Measurements from ENCODE around the gene TAC4.

The TAC4 gene, protein sequence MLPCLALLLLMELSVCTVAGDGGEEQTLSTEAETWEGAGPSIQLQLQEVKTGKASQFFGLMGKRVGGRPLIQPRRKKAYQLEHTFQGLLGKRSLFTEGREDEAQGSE

GRCh38 chr17:49848019-49848473, at the start of gene TAC4:
TSS of gene TAC4 (minus strand) at chr17:49848069. CDS start at chr17:49848017, 52 bp downstream.
- in situ Hi-C loops (cut with MboI; ENCODE audit: low sequenced_read_pairs): no loop called here

- in situ Hi-C loops (cut with MboI; ENCODE audit: low sequenced_read_pairs): no loop called here
Measured at GRCh38 chr17:49896860-49897259, 49.0 kb upstream of the TAC4 start.

GRCh38 chr17:49896222-49896621, 48.4 kb upstream of the TAC4 start:
- in situ Hi-C loops (cut with MboI; ENCODE audit: low sequenced_read_pairs): no loop called here

- in situ Hi-C loops (cut with MboI; ENCODE audit: low sequenced_read_pairs): no loop called here
Measured at GRCh38 chr17:49895812-49896211, 47.9 kb upstream of the TAC4 start.

DNA sequence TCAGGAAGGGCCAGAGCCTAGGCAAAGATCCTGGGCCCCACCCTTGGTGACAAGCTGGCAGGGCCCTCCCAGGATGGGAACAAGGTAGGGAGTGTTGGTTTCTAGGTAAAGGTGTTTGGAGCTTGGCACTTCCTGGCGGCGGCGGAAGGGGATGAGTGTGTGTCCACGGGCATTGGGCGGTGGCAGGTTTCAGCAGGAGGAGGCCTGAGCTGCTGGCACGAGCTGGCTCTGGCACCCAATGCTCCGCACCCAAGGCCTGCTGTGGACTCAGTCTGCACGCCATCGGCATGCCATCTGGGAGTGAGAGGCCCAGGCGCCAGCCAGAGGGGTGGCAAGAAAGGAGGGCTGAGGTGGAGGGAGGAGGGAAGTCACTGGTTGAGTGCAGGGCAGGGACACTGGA, 46.9 kb upstream of the TAC4 start:
- in situ Hi-C loops (cut with MboI; ENCODE audit: low sequenced_read_pairs): no loop called here

GRCh38 chr17:49891694-49892389, 44.0 kb upstream of the TAC4 start:
- in situ Hi-C loops (cut with MboI; ENCODE audit: low sequenced_read_pairs): no loop called here

- in situ Hi-C loops (cut with MboI; ENCODE audit: low sequenced_read_pairs): no loop called here
Measured at GRCh38 chr17:49891271-49891670, 43.4 kb upstream of the TAC4 start.

- in situ Hi-C loops (cut with MboI; ENCODE audit: low sequenced_read_pairs): no loop called here
Measured at GRCh38 chr17:49890852-49891251, 43.0 kb upstream of the TAC4 start.

GRCh38 chr17:49890077-49890821, 42.4 kb upstream of the TAC4 start:
- in situ Hi-C loops (cut with MboI; ENCODE audit: low sequenced_read_pairs): no loop called here

DNA sequence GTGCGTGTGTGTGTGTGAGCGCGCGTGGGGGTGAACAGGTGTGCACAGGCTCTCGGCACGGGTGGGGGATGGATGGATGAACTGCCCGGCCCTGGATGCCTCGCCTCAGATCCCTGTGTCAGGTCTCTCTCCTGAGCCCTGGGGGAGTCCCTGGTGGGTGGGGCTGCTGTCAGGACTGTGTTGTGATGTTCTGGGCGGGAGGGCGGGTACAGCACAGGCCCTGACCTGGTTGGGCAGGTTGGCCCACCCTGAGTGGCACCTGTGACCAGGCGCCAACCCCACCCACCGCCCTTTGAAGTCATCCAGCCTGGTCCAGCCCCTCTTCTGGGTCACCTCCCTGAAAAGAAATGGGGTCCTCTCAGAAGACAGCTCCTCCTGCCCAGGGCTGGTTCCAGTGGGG, 41.6 kb upstream of the TAC4 start:
- in situ Hi-C loops (cut with MboI; ENCODE audit: low sequenced_read_pairs): no loop called here

GRCh38 chr17:49887744-49888360, 40.0 kb upstream of the TAC4 start:
- in situ Hi-C loops (cut with MboI; ENCODE audit: low sequenced_read_pairs): no loop called here

DNA sequence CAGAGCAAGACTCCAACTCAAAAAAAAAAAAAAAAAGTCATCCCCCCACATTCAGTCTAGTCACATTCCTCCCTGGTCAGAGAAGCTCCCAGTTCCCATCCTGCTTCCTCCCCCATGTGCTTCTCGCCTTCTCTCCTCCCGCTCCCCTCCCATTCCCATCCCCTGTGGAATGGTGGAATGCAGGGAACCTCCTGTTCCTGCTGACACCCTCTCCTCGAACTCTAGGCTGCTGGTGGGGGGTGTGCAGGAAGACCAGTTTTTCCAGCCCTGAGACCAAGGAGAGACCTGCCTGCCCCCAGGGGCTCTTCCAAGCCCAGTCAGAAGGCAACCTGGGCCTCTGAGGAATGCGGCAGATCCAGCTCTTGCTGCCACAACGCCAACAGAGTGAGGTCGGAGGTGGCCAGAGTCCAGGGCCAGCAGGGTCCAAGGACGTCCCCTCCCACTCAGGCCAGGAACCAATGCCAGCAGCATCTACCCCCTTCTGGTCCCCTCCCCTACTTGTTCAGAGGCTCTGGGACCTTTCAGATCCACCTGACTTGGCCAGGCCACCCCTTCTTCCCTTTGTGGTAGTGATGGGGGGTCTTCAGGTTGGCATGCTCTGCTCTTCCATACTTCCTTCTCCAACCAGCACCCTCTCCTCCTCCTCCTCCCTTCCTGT, 39.3 kb upstream of the TAC4 start:
- in situ Hi-C loops (cut with MboI; ENCODE audit: low sequenced_read_pairs): no loop called here

- in situ Hi-C loops (cut with MboI; ENCODE audit: low sequenced_read_pairs): no loop called here
Measured at GRCh38 chr17:49886036-49886435, 38.2 kb upstream of the TAC4 start.

- in situ Hi-C loops (cut with MboI; ENCODE audit: low sequenced_read_pairs): no loop called here
Measured at GRCh38 chr17:49882434-49882833, 34.6 kb upstream of the TAC4 start.

DNA sequence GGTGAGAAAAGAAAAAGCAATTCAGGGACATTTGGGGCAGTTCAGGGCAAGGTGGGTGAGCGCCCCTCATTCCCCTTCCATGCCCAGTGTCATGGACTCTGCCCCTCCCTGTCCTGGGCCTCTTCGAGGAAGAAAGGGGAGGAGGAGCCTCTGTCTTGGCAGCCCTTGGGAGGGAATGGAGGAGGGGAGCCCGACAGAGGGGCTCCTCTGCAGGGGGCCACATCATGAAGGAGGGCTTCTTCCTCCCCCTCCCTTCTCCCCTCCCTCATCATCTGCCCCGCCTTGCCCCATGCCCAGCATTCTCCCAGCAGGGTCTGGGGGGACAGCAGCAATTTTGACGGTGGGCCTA, 33.2 kb upstream of the TAC4 start:
- in situ Hi-C loops (cut with MboI; ENCODE audit: low sequenced_read_pairs): no loop called here

- in situ Hi-C loops (cut with MboI; ENCODE audit: low sequenced_read_pairs): no loop called here
Measured at GRCh38 chr17:49880291-49881053, 32.6 kb upstream of the TAC4 start.

DNA sequence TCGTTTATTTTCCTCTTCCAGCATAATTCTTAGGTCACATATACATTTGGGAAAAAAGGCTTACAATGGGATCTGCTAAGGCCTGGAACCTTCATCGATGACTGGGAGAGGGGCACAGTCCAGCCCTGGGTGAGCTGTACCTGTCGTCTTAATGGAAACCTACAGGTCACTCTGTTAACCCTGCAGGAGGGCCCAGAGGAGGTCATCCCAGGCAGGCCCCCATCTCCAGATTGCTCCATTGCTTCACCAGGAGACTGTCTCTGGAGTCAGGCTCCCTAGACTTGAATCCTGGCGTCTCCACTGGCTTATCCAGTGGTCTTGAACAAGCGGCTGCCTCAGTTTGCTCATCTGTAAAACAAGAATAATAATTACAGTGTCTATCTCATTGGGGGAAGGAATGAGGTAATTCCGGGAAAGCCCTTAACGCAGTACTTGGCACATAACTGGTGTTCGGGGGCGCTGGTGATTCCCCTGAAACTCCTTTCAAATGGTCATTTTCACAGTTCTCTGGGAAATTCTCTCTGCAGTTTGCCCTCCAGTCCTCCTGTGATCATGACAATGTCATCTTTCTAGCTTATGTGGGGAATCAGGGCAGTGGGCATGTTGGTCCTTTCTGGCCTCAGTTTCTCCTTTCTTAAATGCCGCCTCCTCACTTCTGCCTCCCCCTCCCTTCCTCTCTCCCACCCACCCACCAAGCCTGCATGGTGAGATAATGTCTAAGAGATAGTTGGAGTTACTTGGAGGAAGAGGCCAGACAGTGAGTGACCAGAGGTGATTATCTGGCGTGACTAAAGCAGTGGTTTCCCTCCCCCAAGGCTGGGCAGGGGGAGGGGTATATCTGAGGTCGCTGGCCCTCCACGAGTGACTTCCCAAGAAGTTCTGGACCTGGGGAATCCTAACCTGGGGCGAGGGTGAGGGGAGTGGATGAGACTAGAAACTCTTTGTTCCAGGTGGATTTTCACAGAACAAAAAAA, 31.3 kb upstream of the TAC4 start:
- in situ Hi-C loops (cut with MboI; ENCODE audit: low sequenced_read_pairs): no loop called here

DNA sequence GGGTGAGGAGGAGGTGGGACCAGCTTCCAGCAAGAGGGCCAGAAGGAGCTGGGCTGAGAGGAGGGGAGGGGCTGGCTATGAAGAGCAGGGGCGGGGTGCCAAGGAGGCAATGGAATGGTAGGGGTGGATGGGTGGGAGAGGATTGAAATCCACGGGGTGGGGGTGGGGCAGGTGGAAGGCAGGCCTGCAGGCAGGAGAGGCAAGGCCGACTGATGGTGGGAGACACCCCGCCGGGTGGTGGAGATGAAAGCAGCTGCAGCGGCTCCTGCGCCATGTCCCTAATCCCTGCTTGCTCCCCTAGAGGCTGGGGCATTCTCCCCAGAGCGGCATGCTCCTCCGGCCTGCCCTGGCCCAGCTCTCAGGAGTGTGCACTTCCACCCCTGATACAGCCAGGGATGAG, 27.8 kb upstream of the TAC4 start:
- in situ Hi-C loops (cut with MboI; ENCODE audit: low sequenced_read_pairs): no loop called here

DNA sequence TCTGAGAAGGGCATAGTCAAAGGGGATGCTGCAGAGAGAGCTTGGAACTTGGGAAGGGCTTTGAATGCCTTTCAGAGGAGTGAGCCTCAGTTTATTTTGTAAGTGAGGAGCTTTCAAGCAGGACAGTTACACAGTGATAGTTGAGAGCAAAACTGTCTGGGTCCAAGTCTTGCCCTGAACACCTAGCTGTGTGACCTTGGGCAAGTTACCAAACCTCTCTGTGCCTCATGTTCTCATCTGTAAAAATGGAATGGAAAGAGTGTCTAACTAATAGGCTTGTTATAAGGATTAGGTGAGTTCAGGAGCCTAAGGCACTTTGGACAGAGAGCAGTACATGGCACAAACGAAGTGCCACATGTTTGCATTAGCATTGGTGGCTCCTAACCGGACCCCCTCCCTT, 27.0 kb upstream of the TAC4 start:
- in situ Hi-C loops (cut with MboI; ENCODE audit: low sequenced_read_pairs): no loop called here

All from hTERT RPE-1 (cell line).